ENCODE data around the gene NFIB.

NFIB gene

DNA sequence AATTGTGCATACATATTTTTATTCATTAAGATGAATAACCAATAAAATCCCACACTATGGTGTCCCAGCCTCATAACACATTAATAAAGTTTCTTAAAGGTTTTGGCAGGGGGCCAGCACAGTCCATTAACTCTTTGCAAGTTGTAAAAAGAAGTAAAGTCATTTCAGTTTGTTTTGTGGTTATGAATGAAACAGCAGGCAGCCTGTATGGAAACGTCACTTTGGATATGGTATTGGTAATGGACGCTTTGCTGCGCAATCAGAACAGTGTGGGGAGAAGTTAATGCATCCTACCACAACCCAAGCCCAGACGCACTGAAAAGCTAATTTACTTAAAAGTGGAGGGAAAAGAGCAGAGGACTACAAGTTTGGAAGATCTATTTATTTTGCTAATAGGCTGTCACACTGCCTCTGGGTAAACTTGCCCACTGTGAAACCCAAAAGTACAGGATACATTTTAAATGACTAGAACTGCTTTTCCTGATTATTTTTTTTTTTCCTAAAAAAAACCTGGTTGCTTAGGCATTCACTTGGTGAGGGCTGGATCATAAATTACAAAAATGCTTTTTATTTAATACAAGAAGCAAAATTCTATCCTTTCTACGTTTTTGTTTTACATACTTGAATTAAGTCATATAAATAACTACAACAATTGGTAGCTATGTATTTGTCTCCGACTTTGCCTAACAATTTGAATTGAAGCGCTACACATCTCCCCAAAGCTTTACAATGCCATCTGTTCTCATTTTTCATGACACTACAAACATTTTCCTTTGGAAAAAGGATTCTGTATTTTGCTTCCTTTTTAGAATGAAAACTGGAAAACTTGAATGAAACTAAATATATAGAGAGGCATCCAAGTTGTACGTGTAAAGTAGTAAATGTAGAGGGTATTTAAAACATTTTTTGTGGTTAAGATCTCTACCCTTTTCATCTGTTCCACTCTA lies 104.3 kb downstream of the NFIB start:
- no peak for DNase-seq

DNA sequence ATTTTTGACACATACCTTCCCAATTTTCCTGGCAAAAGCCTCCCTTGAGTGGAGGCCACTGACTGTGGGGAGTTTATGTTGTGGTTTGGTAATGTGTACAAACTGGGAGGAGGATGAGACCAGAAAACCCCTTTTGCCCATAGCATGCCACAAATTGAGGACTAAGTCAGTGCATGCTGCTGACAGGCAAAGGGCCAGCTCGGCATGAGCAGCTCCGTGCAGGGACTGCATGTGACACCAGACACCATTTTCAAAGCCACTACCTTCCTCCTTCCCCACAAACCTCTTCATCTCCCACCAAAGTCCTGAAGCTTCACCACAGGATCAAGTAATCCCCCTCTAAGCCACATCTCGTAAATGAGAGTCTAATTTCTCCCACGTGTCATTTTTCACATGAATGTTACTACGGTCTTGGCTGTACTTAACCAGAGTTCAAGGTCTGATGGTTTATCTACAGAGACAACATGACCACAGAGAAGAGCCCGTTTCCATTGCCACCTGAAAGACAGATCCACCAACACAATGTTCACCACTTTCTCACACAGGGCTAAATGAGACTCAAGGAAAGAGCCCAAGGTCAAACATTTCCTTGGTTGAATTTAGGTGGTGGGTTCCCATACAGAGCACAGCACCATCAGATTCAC lies 106.5 kb downstream of the NFIB start:
- DNase-seq, result no peak

DNA sequence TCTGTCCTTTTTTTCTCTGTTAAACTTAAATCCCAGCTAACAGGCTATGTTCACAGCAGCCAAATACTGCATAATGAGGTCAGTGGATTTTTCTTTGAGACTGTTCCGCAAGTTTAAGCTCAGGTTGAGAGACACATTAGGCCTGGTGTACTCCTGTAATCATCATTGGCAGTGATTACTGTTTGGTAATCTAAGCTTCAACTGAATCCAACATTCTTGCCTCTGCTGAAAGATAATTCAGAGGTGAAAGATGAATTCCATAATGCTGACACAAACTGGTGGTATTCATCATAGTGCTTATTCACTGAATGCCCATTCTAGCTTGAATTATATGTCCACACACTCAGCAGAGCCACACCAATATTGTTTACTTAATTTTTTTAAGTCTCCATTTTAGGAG lies 108.5 kb downstream of the NFIB start:
- DNase-seq, result no peak

DNA sequence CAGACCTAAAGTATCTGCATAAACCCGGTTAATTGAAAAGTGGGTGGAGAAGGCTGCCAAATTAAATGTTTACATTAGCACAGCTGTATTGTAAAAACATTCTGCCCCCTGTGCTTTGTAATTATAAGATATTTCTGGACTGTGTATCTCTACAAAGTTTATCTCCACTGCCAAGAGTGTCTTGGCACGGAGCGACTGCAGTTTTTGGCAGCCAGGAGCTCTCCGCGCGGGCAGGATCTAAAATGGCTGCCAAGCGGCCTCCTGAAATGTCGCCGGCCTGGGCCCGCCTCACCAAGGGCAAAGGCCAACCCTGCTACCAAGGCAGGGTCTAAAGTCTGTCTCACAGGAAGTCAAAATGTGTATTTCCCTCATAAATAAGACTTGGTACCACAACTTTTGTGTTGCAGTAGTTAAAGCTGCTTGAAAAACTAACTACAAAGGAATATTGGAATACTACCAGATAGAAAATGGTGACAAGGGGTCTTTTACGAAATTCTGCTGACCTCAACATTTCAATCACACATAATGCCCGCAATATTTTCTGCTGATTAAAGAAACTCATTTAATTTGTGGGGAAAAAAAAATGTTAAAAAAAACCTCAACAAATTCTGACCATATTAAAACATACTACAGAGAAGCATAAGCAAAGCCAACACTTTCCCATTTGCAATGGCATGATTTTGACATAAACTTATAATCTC lies 110.4 kb downstream of the NFIB start:
- no peak for DNase-seq

DNA sequence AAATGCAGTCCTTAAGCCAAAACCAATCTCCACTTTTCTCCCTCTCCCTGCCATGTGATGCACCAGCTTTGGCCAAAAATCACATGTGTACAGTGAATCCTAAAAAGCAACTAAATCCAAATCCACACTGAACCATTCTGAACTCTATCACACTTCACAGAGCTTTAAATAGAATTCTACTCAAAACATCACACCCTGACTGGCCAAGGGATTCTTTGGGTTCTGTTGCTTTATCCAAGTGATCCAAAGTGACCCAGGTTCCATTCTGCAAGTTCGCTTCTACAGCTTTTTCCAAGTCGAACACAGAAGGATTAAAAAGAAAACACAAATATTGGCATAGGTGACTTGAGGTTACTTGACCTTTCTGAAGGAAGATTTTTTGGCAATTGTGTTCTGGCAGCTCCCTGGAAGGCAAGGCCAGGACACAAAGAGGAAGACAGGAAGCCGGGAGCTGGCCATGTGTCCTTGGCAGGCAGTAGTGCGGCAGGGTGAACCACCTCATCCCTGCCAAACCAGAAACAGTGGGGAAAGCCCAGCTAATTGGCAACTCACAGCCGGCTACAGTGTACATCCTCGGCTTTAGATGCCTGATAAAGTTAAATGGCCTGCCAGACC lies 115.0 kb downstream of the NFIB start:
- DNase-seq, result no peak

DNA sequence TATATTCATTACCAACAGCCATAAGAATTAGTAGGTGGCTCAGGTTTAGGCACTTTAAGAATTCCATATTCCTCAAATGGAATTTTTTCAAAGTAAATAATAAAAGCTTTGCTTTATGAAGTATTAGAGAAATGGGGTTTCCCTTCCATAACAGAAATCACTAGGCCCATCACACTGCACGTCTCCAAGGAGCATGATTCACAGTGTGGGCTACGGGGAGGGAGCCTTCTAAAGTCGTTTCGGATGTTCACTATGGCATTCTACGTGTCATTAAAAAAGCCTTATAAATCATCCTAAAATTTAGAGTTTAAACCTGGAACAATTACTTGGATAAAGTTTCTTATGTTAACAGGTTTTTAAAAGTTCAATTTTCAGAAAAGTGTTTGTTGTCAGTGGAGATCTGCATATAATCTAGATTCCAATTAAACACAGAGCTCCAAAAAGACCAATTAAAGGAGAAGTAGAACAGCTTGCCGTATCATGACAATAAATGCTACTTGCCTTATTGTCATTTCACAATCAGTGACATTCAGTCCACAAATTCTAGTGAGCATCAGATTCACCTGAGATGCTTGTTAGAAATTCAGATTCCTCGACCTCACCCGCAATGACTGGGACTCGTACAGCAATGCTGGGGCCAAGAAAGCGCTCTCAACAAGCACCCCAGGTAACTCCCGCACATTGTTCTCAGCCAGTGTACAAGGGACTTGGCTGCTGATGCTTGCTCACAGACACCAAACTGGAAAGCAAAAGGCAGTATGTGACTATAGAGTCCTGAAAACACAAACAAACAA lies 115.7 kb downstream of the NFIB start:
- no peak for DNase-seq

DNA sequence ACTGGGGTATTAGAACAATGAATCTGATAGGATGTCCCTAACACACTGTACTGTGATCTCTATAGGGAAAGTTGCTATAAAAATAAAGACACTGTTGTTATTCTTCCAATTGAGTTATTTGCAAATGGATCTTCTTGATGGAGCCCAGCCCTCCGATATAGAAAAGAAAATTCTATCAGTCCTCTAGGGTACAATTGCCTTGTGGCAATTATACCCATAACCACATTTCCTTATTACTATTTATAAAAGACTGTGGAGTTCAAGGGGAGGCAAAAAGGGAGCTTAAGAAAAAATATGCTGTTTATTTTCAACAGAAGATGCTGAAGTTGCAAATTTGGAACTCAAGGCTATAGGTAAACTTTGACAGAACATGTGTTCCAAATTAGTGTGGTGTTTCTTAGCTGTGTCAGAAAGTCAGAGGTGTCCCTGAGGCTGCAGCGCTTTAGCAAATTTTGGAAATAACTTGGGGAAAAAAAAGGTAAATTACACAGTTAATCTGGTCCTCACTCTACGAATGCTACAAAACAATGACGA lies 116.5 kb downstream of the NFIB start:
- no peak for DNase-seq

DNA sequence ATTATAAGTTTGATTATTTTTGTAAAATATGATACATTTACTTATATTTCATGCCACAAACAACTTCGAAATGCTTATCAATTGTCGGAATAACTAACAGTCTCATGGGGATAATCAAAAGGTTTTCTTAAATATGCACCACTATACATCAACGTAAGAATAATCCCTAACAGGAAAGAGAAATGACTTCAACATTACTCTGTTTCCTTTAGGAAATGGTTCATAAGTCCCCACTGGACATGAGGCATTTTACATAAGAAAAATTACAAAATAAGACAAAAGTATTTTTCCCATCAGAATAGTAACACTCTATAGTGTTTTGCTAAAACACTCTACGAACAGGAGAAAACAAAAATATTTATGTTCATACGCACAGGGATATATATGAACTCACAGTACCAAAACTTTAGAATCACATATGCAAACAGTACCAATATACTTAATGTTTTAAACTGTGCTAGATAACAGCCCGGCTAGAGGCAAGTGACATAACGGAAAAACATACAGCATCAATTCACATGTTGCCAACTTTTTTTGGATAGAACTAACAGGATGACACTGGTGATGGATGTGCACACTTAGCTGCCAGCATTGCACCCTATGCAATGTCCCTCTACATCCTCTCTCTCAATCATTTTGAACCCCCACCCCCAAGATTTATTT lies 120.5 kb downstream of the NFIB start:
- no peak for DNase-seq

DNA sequence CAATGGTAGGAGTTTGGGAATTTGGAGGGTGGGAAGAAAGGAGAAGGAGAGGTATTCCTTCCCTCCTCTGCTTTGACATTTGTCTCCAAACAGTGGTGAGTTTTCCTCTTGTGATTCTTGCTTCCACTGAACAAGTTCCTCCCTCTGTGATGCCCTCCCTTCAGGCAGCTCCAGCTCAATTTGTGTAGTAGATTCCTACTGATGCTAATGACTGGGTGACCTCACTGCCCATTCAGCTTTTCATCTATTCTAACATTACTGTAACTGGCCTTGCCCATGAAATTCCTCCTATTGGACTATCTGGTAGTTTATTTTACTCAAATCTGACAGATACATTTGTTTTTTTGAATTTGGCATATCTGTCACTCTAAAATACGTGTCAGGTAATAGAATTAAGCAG lies 121.4 kb downstream of the NFIB start:
- no peak for DNase-seq

DNA sequence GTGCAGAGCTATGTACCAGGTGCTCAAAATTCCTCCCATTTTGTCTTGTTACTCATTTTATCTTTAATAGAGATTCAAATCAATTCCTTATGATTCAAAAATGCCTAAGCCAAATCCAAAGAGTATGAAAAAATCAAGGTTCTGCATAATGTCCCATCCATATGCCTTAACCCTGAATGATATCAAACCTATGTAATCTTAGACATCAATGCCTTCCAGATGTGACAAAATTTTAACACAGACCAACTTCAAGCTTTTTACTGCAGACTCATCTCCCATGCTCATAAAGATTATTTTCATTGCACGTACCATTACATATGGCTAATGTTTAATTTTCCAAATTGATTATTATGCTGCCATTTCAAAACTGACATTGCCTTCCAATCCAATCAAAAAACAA lies 122.4 kb downstream of the NFIB start:
- no peak for DNase-seq

DNA sequence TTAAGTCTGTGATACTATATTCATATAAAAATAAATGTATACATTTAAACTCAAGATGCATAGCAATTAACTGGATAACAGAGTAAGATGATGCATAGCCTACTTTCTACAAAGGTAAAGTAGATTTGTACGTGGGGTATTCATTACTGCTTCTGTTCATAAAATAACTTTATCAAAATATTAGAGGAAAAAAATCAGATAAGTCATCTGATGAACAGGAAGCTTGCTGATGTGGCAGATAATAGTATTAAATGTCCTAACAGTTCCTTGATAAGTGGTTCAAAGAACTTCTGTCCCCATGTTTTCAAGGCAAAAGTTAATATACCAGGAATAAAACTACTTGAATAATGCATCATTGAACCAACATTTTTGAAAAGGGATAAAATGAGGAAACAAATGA lies 123.7 kb downstream of the NFIB start:
- DNase-seq, result no peak

DNA sequence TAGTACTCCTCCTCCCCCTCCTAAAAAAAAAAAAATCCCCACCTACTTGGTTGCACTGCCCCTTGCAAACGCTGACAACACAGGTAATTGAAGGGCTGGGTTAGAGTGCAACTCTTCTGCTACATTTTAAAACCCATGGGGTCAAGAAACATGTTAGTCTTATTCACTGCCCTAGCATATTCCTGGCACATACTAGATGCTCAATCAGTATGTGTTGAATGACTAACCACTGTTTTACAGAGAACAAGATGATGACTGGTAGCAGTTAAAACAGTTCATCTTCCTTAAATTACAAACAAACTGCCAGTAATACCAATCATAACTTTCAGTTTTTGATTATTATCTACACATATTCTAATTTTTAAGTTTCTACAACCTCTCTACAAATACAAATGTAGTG lies 124.4 kb downstream of the NFIB start:
- DNase-seq, result no peak

DNA sequence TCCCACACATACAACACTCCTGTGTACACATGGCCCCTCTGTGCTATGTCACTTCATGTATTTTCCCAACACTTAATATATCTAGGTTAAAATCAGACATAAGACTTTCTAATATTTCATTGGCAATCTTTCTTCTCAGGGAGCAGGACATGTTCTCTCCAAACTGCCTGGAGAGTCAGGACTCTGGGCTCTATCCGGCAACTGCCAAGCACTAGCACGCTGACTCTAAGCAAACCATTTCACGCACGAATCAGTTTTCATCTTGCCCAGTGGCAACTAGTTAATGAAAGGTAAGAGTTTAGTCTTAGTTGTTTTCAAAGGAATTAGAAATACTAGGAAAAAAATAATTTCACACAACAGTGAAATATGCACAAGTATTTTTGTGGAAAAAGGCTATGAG lies 124.8 kb downstream of the NFIB start:
- DNase-seq, result no peak

DNA sequence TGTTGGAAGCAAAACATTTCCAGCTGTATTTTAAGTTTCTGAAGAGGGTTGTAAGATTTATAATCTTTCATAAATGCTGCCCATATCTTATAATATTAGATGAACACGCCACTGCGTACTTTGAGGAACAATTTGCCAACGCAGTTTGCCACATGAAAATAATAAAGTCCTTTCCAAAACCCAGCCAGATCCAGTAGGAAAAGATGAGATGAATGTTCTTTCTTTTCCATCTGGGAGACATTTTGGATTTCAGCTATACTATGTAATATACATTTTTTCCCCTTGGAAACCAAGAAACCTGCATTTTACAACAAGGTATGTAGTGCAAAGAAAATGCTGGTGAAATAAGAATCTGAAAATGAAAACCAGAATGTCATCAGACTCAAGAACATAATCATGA lies 125.4 kb downstream of the NFIB start:
- DNase-seq, result no peak

DNA sequence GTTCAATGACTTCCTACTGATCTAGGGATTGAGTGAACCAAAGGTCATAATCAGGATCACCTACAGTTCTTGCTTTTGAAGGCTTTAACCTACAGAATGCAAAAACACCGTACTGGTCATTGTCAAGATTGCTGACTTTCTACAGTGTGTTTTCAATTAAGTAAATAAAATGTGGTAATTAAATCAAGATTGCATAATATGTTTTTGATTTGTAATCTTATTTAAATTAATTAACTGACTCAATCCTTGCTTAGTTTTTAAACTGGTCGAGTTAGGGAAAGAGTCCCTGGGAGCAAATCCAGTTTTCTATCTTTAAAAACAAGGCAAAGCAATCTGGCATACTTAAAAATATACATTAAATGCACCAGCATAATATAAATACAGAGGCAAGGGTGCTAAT lies 125.9 kb downstream of the NFIB start:
- no peak for DNase-seq

DNA sequence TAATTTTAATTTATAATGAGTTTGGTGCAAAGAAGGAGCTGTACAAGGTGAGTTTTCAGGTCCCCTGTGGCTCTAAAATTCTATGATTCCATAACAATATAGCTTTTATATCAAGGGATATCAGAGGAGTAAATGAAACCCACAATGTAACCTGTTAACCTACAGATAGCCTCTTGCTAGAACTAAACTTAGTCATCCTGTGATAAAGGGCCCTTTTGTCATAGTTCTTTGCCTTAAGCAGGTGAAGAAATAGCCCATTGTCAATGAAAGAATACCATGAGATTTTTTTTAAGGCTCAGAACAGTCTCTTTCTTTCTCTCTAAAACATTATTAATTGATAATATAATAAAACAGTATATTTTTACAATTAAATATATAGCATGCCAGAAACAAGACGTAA lies 127.8 kb downstream of the NFIB start:
- DNase-seq, result no peak

DNA sequence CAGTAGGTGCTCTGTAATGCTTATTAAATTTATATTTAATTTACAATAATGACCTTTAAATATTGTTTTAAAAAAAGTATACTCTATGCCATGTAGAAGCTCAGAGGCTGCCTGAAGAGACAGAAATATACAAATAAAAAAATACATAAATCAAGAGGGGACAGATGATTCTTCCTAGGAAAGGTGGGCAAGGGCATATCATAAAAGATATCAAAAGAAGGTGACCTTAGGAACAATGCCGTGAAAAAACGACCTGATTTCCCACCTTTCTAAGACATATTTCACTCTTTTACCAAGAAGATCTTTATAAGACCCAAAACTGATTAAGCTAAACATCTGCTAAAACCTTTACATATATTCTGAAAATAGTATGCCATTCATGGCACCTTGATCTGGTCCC lies 128.9 kb downstream of the NFIB start:
- DNase-seq, result no peak

DNA sequence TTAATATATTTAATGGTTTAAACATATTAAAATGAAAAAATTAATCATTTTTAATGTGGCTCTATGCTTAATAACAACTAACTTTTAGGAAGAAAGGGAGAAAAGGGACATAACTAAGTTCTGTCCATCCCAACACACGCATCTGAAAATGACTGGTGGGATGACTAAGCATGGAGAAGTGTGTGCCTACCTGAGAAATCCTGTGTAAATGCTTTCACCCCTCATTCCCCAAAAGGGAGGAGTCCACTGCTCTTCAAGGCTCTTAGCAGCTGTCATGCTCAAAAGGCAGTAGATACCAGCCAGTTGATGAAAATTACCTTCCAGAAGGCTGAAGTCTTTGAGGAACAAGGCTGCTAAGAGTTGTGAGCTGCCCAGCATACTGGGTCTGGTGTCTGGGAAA lies 130.9 kb downstream of the NFIB start:
- no peak for DNase-seq

DNA sequence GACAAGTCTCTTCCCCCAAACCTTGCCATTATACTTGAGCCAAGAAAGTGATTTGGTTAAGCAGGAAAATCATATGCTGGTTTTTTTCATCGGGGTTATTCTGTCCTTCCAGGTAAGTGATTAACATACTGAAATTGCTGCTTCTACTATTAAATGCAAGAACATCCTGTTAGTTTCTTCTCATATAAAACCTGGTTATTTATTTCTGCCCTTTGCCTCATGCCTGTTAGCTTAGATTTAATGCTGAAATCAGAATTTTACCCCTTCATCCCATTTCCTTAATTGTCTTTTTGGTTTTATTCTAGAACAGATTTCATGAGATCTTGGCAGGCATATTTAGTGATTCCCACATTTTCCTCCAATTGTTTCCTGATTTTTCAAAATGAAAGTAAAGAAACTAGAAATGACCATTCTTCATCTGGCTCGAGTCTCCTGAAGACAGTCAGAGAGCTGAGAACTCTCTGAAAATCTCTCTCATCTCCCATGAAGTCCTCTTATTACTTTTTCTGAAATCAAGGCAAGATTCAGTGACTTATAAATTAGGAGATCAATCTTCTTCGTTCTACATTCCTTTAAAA lies 132.9 kb downstream of the NFIB start:
- DNase-seq, result no peak

DNA sequence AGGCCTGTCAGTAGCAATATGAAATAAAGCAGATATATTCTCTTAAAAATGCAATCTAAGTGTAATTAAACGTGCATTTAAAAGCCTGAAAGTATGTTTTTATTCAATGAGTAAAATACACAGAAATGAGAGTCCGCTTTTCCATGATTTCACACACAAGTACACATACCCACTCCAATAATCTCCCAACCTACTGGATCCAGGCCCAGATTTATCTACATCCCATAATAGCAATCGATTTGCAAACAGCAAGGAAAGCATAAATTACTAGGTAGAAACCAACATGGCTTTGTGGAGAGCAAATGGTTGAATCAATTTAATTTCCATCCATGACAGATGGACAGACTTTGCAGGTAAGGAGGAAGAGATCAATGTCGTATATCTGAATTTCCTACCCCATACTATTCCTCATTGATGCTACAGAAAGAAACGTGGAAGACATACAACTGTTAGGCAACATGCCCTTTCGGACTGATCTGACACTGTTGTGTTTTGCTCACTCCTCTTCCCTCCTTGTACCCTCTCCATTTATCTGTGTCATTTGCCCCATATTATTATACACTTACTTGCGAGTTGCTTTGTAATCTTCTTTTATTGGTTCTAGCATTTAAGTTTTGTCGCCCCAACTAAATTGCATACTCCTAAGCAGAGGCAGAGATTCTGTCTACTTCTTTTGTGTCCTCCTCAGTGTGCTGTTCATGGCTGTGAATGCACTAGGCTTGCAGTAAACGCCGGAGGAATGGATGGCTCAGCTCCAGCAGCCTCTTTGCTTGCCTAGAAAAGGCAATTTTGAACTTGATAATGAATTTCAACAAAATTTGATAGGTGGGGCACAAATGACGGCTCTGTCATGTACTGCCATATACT lies 133.6 kb downstream of the NFIB start:
- no peak for DNase-seq
